ENCODE measurements around the gene OR2F2.

OR2F2 gene

DNA sequence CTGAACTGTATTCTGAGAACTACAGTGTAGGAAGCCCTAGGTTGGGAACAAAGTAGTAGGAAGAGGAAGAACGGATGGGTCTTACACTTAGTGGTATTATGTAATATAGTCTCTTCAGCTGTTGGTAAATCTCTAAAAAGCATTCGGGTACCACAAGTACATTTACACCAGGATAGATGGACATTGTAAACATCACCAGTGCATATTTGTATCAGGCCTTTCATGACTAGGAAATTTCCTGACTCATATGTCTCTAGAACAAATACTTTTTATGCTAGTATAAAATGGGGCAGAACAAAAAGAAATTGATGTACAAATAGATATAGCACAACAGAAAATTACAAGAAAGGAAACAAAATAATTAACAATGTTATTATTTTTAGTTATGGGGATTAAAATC lies 43.6 kb downstream of the OR2F2 start:
- DNase-seq (ENCODE audit: low read depth in 2 of 2): no peak

DNA sequence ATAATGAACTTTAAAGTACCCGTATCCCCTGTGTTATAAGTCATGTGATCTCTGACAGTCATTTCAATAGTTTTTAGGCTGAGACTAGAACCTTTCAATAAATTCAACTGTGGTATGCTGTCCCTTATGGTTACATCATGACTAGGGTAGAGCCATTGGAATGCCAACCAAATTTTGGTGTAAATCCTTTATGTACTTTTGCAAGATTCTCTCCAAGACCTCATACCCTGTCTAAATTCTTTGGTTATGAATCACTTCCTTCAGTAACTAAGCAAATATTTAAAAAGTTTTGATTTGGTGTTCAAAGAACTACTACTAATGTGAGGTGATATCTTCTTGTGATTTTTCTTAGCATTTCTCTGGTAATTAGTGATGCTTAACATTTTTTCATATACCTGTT lies 44.3 kb downstream of the OR2F2 start:
- DNase-seq (ENCODE audit: low read depth in 2 of 2): no peak

DNA sequence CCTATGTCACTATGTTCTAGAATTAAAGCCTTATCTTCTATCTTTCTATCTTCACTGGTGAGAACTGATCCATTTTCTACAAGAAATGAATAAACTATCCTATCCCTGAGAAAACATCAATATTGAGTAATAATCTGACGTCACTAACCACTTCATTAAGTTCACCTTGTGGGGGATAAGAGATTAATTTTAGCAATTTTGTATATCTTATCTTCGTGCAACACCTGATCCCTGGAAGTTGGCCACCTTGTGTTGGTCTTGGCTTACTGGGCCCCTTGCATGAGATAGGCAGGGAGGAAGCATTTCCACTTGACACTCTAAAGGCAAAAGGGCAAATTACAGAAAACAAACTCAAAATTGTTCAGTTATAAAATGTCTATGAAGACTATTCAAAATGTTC lies 45.0 kb downstream of the OR2F2 start:
- no peak for DNase-seq (ENCODE audit: low read depth in 2 of 2)

DNA sequence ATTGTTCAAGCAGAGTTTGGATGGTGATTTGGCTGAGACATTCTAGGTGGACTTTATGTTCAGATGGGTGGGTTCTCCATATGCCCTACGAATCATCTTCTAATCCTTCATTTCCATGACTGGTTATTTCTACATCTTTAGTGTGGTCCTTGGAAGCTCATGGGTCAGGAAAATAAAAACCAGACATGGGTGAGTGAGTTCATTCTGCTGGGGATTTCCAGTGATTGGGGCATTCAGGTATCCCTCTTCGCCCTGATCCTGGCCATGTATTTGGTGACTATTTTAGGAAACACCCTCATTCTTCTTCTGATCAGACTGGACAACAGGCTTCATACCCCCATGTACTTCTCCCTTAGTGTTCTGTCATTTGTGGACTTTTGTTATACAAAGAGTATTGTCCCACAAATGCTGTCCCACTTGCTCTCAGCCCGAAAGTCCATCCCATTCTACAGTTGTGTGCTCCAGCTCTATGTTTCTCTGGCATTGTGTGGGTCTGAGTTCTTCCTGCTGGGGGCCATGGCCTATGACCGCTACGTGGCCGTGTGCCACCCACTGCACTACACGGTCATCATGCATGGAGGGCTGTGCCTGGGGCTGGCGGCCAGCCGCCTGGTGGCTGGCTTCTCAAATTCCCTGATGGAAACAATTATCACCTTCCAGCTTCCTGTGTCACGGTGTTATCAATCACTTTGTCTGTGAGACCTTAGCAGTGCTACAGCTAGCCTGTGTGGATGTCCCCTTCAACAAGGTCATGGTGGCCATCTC lies 45.9 kb downstream of the OR2F2 start:
- no peak for DNase-seq (ENCODE audit: low read depth in 2 of 2)

DNA sequence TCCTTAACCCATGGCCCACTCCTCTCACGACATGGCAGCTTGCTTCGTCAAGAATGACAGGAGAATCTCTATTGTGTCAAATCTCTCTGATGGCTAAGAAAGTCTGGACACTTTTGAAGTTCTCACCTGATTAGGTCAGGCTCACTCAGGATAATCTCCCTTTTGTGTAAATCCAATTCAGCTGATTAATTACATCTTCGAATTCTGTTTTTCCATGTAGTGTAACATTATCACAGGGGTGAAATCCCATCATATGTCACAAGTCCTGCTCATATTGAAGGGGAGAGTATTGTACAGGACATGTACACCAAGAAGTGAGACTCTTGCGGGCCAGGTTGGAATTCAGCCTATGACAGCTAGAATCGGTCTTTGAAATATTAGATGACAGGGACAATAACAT lies 48.9 kb downstream of the OR2F2 start:
- no peak for DNase-seq (ENCODE audit: low read depth in 2 of 2)

Measured in stimulated activated CD8-positive, alpha-beta memory T cell treated with anti-CD3 and anti-CD28 coated beads, Interleukin-15, amount 100 ng/mL, for 48 hours (primary cell).